AG04450 (cell line): Measurements from ENCODE around the gene C3orf20. TPM values are rescaled to one million over a fixed set of nuclear protein-coding genes. Genes with fewer than 3 reads are reported as not detected.

Source experiments
- CTCF ChIA-PET: fragments of 300-600, 350-600 bp; formaldehyde crosslinking; extraction: SDS; loops from one replicate; lab custom pipeline; 2022; ENCODE audit warnings: antibody characterized with exemption, inconsistent platforms; lab: Charles Lee
- POLR2A ChIA-PET: fragments of 350-600 bp; formaldehyde crosslinking; extraction: SDS; loops from one replicate; lab custom pipeline; 2021; ENCODE audit warnings: antibody characterized with exemption, inconsistent platforms; lab: Yijun Ruan, JAX
- DNase-seq: peaks from one replicate; pipeline ENCODE4 v3.0.0-alpha.2; 2011; ENCODE audit warnings: low read depth, low spot score
- H3K27ac ChIP-seq: one replicate; pipeline ENCODE4 v1.5.1; 2012; ENCODE audit warnings: low read depth, low read length, control low read depth
- H3K27me3 ChIP-seq: one replicate; pipeline ENCODE4 v1.6.0; 2012; ENCODE audit warnings: low read length; ENCODE audit not compliant: control insufficient read depth, insufficient read depth
- H3K4me3 ChIP-seq: 2 replicates; pipeline ENCODE4 v1.5.1; 2011; ENCODE audit warnings: mild to moderate bottlenecking, low read depth, low read length, control low read depth
- H3K9me3 ChIP-seq: 2 replicates; pipeline ENCODE4 v1.5.1; 2012; ENCODE audit warnings: low read length; ENCODE audit not compliant: control insufficient read depth, insufficient read depth
- CTCF ChIP-seq: IDR thresholded peaks from 2 replicates; pipeline ENCODE4 v1.5.1; 2011; ENCODE audit warnings: low read depth, low read length, control low read depth, inconsistent platforms
- polyA plus RNA-seq: library from polyadenylated mRNA; depleted of rRNA; stranded (reverse); fragments of >200 nt; gene quantifications from 2 replicates; pipeline ENCODE4 v1.2.3, GENCODE V29; 2011

C3orf20 gene
- polyA plus RNA-seq, 1 experiment = not detected

DNA sequence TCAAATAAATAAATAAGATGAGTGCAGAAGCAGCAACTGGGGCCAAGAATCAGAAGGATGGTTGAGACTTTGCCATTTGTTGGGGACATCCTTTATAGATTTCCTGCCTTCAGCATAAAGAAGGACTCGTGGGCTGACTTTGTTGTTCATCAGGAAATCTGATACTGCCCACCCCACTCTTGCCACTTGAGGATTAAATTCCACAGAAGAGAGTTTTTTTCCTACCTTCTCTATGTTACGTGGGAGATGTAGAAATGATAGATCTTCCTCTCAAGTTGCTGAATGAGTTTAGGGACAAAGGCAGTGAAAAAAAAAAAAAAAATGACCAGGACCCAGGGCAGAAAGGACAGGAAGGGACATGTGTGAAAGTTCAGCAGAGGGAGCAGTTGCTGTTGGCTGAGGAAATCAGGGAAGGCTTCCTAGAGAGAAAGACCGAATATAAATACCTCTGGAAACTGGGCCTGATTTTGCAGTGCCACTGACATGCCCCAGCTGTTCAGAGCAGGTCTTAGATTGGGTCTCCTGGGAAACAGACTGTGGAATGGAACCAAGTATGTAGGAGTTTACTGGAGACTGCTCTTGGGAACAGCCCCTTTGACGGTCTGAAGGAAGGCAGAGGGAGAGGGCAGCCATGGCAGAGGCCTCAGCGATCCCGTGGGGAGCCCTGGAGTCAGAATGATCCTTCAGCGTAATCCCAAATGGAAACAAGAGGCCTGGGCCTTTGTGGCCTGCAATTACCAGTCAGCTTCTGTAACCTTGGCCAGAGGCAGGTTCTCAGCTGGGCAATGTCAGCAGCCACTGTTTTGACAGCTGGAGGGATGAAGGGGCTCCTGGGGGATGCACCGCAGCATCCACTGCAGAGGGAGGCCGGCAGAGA lies 50.9 kb downstream of the C3orf20 start:
- peak; percentile 69 for DNase-seq
- no peak overlapping the region for H3K4me3 ChIP-seq
- ChIA-PET CTCF (interaction anchor here (1.0 to 1.6 kb wide), 3 partner anchors 53 to 195 kb away, joined by 4 to 7 read pairs (median 4); no protein-coding TSS in a partner anchor), POLR2A (interaction anchor here (0.7 kb wide), 1 partner anchor 177 kb away, joined by 3 read pairs; no protein-coding TSS in a partner anchor)
- no peak for TF ChIP-seq CTCF
- H3K9me3 ChIP-seq = no peaks in the 10 kb centered on the region
- peaks cover 3% of the 10 kb centered on the region for H3K27me3 ChIP-seq
- H3K27ac ChIP-seq = peak overlapping the region; percentile 81

DNA sequence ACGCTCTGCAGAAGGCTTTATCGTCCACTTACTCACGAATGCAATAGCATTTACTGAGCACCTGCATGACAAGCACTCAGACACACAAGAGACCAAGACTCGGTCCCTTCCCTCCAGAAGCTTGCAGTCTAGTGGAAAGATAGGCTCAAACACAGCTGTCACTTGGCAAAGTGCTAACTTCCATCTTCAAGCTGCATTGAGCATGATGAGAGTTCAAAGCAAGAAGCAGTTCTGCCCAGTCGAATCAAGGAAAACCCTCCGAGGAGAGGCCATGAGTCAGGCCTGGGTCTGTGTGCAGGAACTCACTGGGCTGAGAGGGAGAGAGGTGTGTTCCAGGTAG lies 51.5 kb downstream of the C3orf20 start:
- peak overlapping the region; percentile 81 for H3K27ac ChIP-seq
- ChIA-PET CTCF (no interaction called here), POLR2A (interaction anchor here (0.7 kb wide), 1 partner anchor 177 kb away, joined by 3 read pairs; no protein-coding TSS in a partner anchor)
- peaks cover 3% of the 10 kb centered on the region for H3K27me3 ChIP-seq
- H3K4me3 ChIP-seq = no peak overlapping the region
- no peak for TF ChIP-seq CTCF
- H3K9me3 ChIP-seq = no peaks in the 10 kb centered on the region
- DNase-seq = no peak

GRCh38 chr3:14728113-14728512 lies 53.2 kb downstream of the C3orf20 start:
- Histone ChIP-seq H3K9me3 (no peaks in the 10 kb centered on the region), H3K27ac (no peak overlapping the region), H3K4me3 (no peak overlapping the region), H3K27me3 (peaks cover 3% of the 10 kb centered on the region)
- POLR2A ChIA-PET = no interaction called here
- TF ChIP-seq CTCF = no peak
- no peak for DNase-seq
- CTCF ChIA-PET = no interaction called here

GRCh38 chr3:14730703-14731382 lies 55.9 kb downstream of the C3orf20 start:
- H3K4me3 ChIP-seq = no peak overlapping the region
- CTCF ChIA-PET = no interaction called here
- TF ChIP-seq CTCF = no peak
- no peak overlapping the region for H3K27ac ChIP-seq
- H3K9me3 ChIP-seq = no peaks in the 10 kb centered on the region
- peaks cover 3% of the 10 kb centered on the region for H3K27me3 ChIP-seq
- POLR2A ChIA-PET = no interaction called here
- no peak for DNase-seq

DNA sequence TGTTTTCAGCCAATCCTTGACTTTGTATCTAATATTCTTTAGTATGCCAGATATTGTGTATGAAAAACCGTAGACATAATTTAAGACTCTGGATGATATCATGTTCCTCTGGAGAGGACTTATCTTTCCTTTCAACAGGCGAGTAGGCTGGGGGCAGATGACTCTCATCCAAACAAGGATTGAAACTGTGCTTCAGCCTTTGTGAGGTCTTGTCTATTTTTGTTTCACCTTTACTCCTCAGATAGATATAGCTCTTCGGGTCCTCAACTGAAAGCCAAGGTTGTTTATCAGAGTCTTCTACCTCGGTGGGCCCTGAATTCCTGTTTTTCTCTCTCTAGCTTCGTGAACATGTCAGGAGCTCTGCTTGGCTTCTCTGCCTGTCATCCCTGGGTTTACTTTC lies 66.0 kb downstream of the C3orf20 start:
- no peak for DNase-seq
- no peak overlapping the region for H3K4me3 ChIP-seq
- no peaks in the 10 kb centered on the region for H3K9me3 ChIP-seq
- POLR2A ChIA-PET = no interaction called here
- no peaks in the 10 kb centered on the region for H3K27me3 ChIP-seq
- H3K27ac ChIP-seq = no peak overlapping the region
- CTCF ChIA-PET = interaction anchor here (1.4 kb wide), 1 partner anchor 40 kb away, joined by 4 read pairs; no protein-coding TSS in a partner anchor
- TF ChIP-seq CTCF = no peak
